ENCODE results near the gene TASOR.

GRCh38 chr3:56691165-56692000 lies 8.3 kb upstream of the TASOR start:
- TF ChIP-seq CTCF (IDR thresholded peaks at IDR 0.05), result no peak
- TF ChIP-seq POLR2AphosphoS5 (IDR thresholded peaks at IDR 0.05; ENCODE audit: insufficient read depth in 1 of 2, low read depth in 1 of 2), result no peak
- TF ChIP-seq POLR2A (IDR thresholded peaks at IDR 0.05), result no peak

All from vagina (tissue), 2 donors.